GM12878 (cell line): Measurements from ENCODE around the gene TMEM235. TPM values are rescaled to one million over a fixed set of nuclear protein-coding genes. Genes with fewer than 3 reads are reported as not detected.

ENCODE experiments used
- ATAC-seq: fragments of 200-7000 bp; cut with Tn5 transposase; 3 replicates; pipeline ENCODE4 v1.9.1; 2020; ENCODE audit warnings: mild to moderate bottlenecking, moderate library complexity
- BruUV-seq: library from RNA; stranded (reverse); fragments of 400-500 nt; replicated peaks from 2 replicates; lab custom pipeline; 2021; lab: Mats Ljungman, UMichigan
- CTCF ChIA-PET: fragments of 300-600 bp; sonication (Branson Sonifier 250); formaldehyde crosslinking; extraction: SDS; loops from one replicate; lab custom pipeline; 2021; ENCODE audit warnings: inconsistent platforms; lab: Yijun Ruan, JAX
- POLR2A ChIA-PET: fragments of 350-600 bp; formaldehyde crosslinking; extraction: SDS; loops from one replicate; lab custom pipeline; 2021; ENCODE audit warnings: inconsistent platforms; lab: Charles Lee
- RAD21 ChIA-PET: fragments of 300-600 bp; sonication (Branson Sonifier 250); formaldehyde crosslinking; loops from one replicate; lab custom pipeline; 2023; ENCODE audit warnings: antibody characterized with exemption; ENCODE audit not compliant: unreplicated experiment; lab: Charles Lee
- SMC1A ChIA-PET: fragments of 300-600 bp; sonication (Branson Sonifier 250); formaldehyde crosslinking; loops from one replicate; lab custom pipeline; 2023; ENCODE audit not compliant: unreplicated experiment, uncharacterized antibody; lab: Charles Lee
- DNase-seq: peaks from one replicate; pipeline ENCODE4 v3.0.0-alpha.2; 2011; ENCODE audit warnings: low read depth, low spot score
- FAIRE-seq: peaks from 3 replicates; lab custom pipeline; 2011; peaks lifted over from hg19 to GRCh38; lab: Jason Lieb, UNC
- H2AFZ ChIP-seq: 2 replicates; pipeline ENCODE4 v1.6.0; 2011; ENCODE audit warnings: low read depth, low read length, control low read depth; ENCODE audit not compliant: control insufficient read depth
- H3K27ac ChIP-seq: 2 replicates; pipeline ENCODE4 v1.5.1; 2011; ENCODE audit warnings: control low read depth; ENCODE audit not compliant: control insufficient read depth, insufficient read depth
- H3K27me3 ChIP-seq, 2 experiments: replicated peaks in 1 of 2; 2 replicates each; pipeline versions ENCODE4 v1.6.0 to v1.6.1; 2011; ENCODE audit warnings: low read length in 1 of 2; ENCODE audit not compliant: control insufficient read depth in 2 of 2, insufficient read depth in 2 of 2
- H3K36me3 ChIP-seq, 2 experiments: 2 replicates each; pipeline ENCODE4 v1.5.1; 2011; ENCODE audit warnings: low read length in 1 of 2; ENCODE audit not compliant: control insufficient read depth in 2 of 2, insufficient read depth in 2 of 2
- H3K4me1 ChIP-seq: 2 replicates; pipeline ENCODE4 v1.6.1; 2011; ENCODE audit warnings: mild to moderate bottlenecking, low read length, moderate library complexity, mixed read lengths; ENCODE audit not compliant: control insufficient read depth, insufficient read depth
- H3K4me2 ChIP-seq: 2 replicates; pipeline ENCODE4 v1.6.0; 2011; ENCODE audit warnings: control low read depth; ENCODE audit not compliant: control insufficient read depth, insufficient read depth
- H3K4me3 ChIP-seq: fragments of 200-600 bp; sonication (generic); 2 replicates; pipeline ENCODE4 v1.5.1; 2016
- H3K79me2 ChIP-seq: 2 replicates; pipeline ENCODE4 v1.6.0; 2011; ENCODE audit warnings: low read length; ENCODE audit not compliant: control insufficient read depth, insufficient read depth
- H3K9ac ChIP-seq: 2 replicates; pipeline ENCODE4 v1.8.0; 2011; ENCODE audit warnings: low read length, control low read depth, mixed read lengths; ENCODE audit not compliant: control insufficient read depth, insufficient read depth
- H3K9me3 ChIP-seq: replicated peaks from 3 replicates; pipeline ENCODE4 v1.5.1; 2011; ENCODE audit warnings: mild to moderate bottlenecking, low read length; ENCODE audit not compliant: control insufficient read depth, insufficient read depth
- H4K20me1 ChIP-seq: 2 replicates; pipeline ENCODE4 v1.6.0; 2011; ENCODE audit not compliant: control insufficient read depth, insufficient read depth
- BCL3 ChIP-seq: IDR thresholded peaks from 2 replicates; pipeline ENCODE4 v1.6.1; 2011; ENCODE audit warnings: borderline replicate concordance, low read depth, mild to moderate bottlenecking, moderate library complexity, low read length; ENCODE audit not compliant: insufficient read depth, poor library complexity, severe bottlenecking
- CTCF ChIP-seq, 3 experiments: IDR thresholded peaks in 2 of 3; conservative IDR thresholded peaks in 1 of 3; 2 replicates each; pipeline ENCODE4 v1.5.1; 2011; ENCODE audit warnings: low read depth in 3 of 3, low read length in 3 of 3, mild to moderate bottlenecking in 3 of 3, control low read depth in 2 of 3, moderate library complexity in 2 of 3, inconsistent platforms in 1 of 3, mixed read lengths in 1 of 3; ENCODE audit not compliant: control insufficient read depth in 2 of 3, insufficient read depth in 1 of 3; ENCODE audit errors: extremely low read depth in 1 of 3
- EZH2 ChIP-seq: IDR thresholded peaks from 2 replicates; pipeline ENCODE4 v1.6.1; 2012; ENCODE audit warnings: low read depth, mild to moderate bottlenecking, control low read depth, inconsistent platforms, low read length, borderline replicate concordance; ENCODE audit not compliant: control insufficient read depth
- GABPA ChIP-seq: IDR thresholded peaks from 2 replicates; pipeline ENCODE4 v1.6.1; 2014; ENCODE audit warnings: antibody characterized with exemption, low read depth, mild to moderate bottlenecking, inconsistent platforms
- IRF4 ChIP-seq: IDR thresholded peaks from 2 replicates; pipeline ENCODE4 v1.6.1; 2011; ENCODE audit warnings: low read depth, low read length
- MYB ChIP-seq: fragments of 150-350 bp; IDR thresholded peaks from 2 replicates; pipeline ENCODE4 v1.6.1; 2014; ENCODE audit warnings: mild to moderate bottlenecking, low read depth, low read length, borderline replicate concordance
- NKRF ChIP-seq: fragments of 450-650 bp; conservative IDR thresholded peaks from 2 replicates; pipeline ENCODE4 v1.6.1; 2017; ENCODE audit warnings: mild to moderate bottlenecking, moderate library complexity
- NRF1 ChIP-seq: conservative IDR thresholded peaks from 2 replicates; pipeline ENCODE4 v1.6.1; 2011; ENCODE audit warnings: mild to moderate bottlenecking, low read depth, low read length, improper control_type of control experiment
- PBX3 ChIP-seq: IDR thresholded peaks from 2 replicates; pipeline ENCODE4 v1.6.1; 2011; ENCODE audit warnings: mild to moderate bottlenecking, low read depth, low read length, moderate library complexity; ENCODE audit not compliant: insufficient replicate concordance
- SMAD1 ChIP-seq: fragments of 450-650 bp; IDR thresholded peaks from 2 replicates; pipeline ENCODE4 v1.6.1; 2018; ENCODE audit warnings: mild to moderate bottlenecking, low read depth; ENCODE audit not compliant: partially characterized antibody
- SMAD5 ChIP-seq: IDR thresholded peaks from 2 replicates; pipeline ENCODE4 v1.6.1; 2016; ENCODE audit warnings: antibody characterized with exemption, low read depth
- SP1 ChIP-seq: IDR thresholded peaks from one replicate; pipeline ENCODE4 v1.6.1; 2011; ENCODE audit warnings: low read depth, low read length
- TAF1 ChIP-seq: IDR thresholded peaks from 2 replicates; pipeline ENCODE4 v1.6.1; 2011; ENCODE audit warnings: mild to moderate bottlenecking, low read depth, low read length, borderline replicate concordance
- TCF3 ChIP-seq: IDR thresholded peaks from 2 replicates; pipeline ENCODE4 v1.6.1; 2012; ENCODE audit warnings: low read depth, mild to moderate bottlenecking, low read length, borderline replicate concordance; ENCODE audit not compliant: insufficient read depth
- WRNIP1 ChIP-seq: IDR thresholded peaks from 2 replicates; pipeline ENCODE4 v1.6.1; 2011; ENCODE audit warnings: low read depth, low read length, improper control_type of control experiment, borderline replicate concordance
- ZBED1 ChIP-seq: IDR thresholded peaks from 2 replicates; pipeline ENCODE4 v1.6.1; 2016; ENCODE audit warnings: borderline replicate concordance
- ZNF217 ChIP-seq: fragments of 450-650 bp; IDR thresholded peaks from 2 replicates; pipeline ENCODE4 v1.6.1; 2017; ENCODE audit warnings: antibody characterized with exemption, mild to moderate bottlenecking
- WGBS: methylation state at CpG from one replicate; pipeline ENCODE4 v1.1.6; 2016; ENCODE audit warnings: low lambda C conversion rate; ENCODE audit not compliant: insufficient replicate concordance, insufficient coverage; ENCODE audit errors: missing lambda C conversion rate; 5-methylcytosine and 5-hydroxymethylcytosine counted together
- in situ Hi-C: fragments of 300-500 bp; cut with MboI; formaldehyde crosslinking; loops from 9 replicates; pipeline ENCODE4 v1.14.3; 2018; ENCODE audit warnings: mixed read lengths
- intact Hi-C: fragments of 100-400 bp; cut with micrococcal nuclease; formaldehyde crosslinking; loops from one replicate; pipeline ENCODE4 v1.14.2; 2022; ENCODE audit not compliant: unreplicated experiment
- polyA plus RNA-seq, 11 experiments: library from polyadenylated mRNA; depleted of rRNA in 4 of 11; unstranded in 6 of 11; stranded (reverse) in 5 of 11; fragments of >200 nt; fragmentation: Nextera tagmentation in 4 of 11; fragmentation: Illumina TruSeq in 1 of 11; extraction: Ambion mirVana in 4 of 11; extraction: Trizol in 1 of 11; gene quantifications; 1 replicate in 1 of 11; 2 replicates in 10 of 11; pipeline versions ENCODE4 v1.2.1 to v1.2.3, GENCODE V29; 2011 to 2016; ENCODE audit warnings: inconsistent platforms in 2 of 11, missing spikeins in 2 of 11, low read depth in 1 of 11
- total RNA-seq, 4 experiments: library from RNA; depleted of rRNA in 3 of 4; stranded (reverse); fragments of >200 nt in 3 of 4; fragmentation: Illumina TruSeq in 1 of 4; extraction: Trizol in 1 of 4; gene quantifications; 2 replicates each; pipeline versions ENCODE4 v1.2.1 to v1.2.3, GENCODE V29; 2013 to 2021

Gene TMEM235
- total and polyA plus RNA-seq, 10 of the 15 experiments (the other 5 are each of a cell fraction or from before 2014, with no cell fraction given): not detected

- ChIA-PET CTCF (interaction anchor here (1.2 kb wide), 1 partner anchor 50 kb away, joined by 4 read pairs; no protein-coding TSS in a partner anchor), RAD21 (interaction anchor here (0.9 kb wide), 1 partner anchor 9 kb away, joined by 3 read pairs; no protein-coding TSS in a partner anchor), SMC1A (no interaction called here), POLR2A (interaction anchor here (0.6 to 1.1 kb wide), 4 partner anchors 9 to 88 kb away, joined by 3 to 4 read pairs (median 3); no protein-coding TSS in a partner anchor)
- no peaks in the 10 kb centered on the region for H4K20me1 ChIP-seq
- no peak for TF ChIP-seq IRF4
- no peak for TF ChIP-seq CTCF (IDR thresholded peaks at IDR 0.05 in 2 of 3, conservative IDR thresholded peaks at IDR 0.05 in 1 of 3; ENCODE audit: control insufficient read depth in 2 of 3, extremely low read depth in 1 of 3, insufficient read depth in 1 of 3, low read depth in 3 of 3, low read length in 3 of 3)
- no peak for TF ChIP-seq TAF1
- no peak for TF ChIP-seq GABPA
- no peak for TF ChIP-seq MYB
- no peak for TF ChIP-seq ZNF217
- TF ChIP-seq ZBED1: no peak
- no peak for TF ChIP-seq BCL3
- no peak for TF ChIP-seq SP1
- no peak for TF ChIP-seq EZH2
- no peak for TF ChIP-seq NKRF
- TF ChIP-seq SMAD1: no peak
- no peak for TF ChIP-seq PBX3
- TF ChIP-seq WRNIP1: no peak
- no peak for TF ChIP-seq TCF3
- no peak for TF ChIP-seq NRF1
- TF ChIP-seq SMAD5: no peak
- intact Hi-C loops: no loop called here
- no peak overlapping the region for H3K4me2 ChIP-seq
- H3K27me3 ChIP-seq: no peaks in the 10 kb centered on the region
- no peaks in the 10 kb centered on the region; the same call in 2 of the 3 replicates for H3K9me3 ChIP-seq
- WGBS: 82% methylated on average over 6 of the region's 6 CpGs
- BruUV-seq: no TSS peak
- H3K36me3 ChIP-seq: peaks cover 13 to 15% of the 10 kb centered on the region in 2 experiments; a peak in 3 of 4 replicates
- peaks cover 2% of the 10 kb centered on the region for H3K79me2 ChIP-seq
- no peak for DNase-seq
- H3K4me1 ChIP-seq: peaks cover 7% of the 10 kb centered on the region
- H3K27ac ChIP-seq: no peak overlapping the region
- H3K9ac ChIP-seq: no peak overlapping the region
- no peak for FAIRE-seq
- in situ Hi-C loops: no loop called here
- no peak overlapping the region for H3K4me3 ChIP-seq
- ATAC-seq: no peak
- no peak overlapping the region for H2AFZ ChIP-seq
Observed at GRCh38 chr17:78200451-78200850, 31.0 kb upstream of the TMEM235 start.
